Glomerular endothelial cell (primary cell): ENCODE results near the gene GGACT. TPM values are rescaled to one million over a fixed set of nuclear protein-coding genes. Genes with fewer than 3 reads are reported as not detected.

Source experiments
- DNase-seq: peaks from one replicate; pipeline ENCODE4 v3.0.0-alpha.2; 2011; ENCODE audit warnings: low read depth, low spot score; ENCODE audit errors: extremely low read depth
- total RNA-seq: library from RNA; depleted of rRNA; stranded (reverse); fragments of >200 nt; gene quantifications from 2 replicates; pipeline ENCODE4 v1.2.3, GENCODE V29; 2015

GGACT gene
- total RNA-seq, 1 donor from 2014 or later: 6.4 TPM

DNA sequence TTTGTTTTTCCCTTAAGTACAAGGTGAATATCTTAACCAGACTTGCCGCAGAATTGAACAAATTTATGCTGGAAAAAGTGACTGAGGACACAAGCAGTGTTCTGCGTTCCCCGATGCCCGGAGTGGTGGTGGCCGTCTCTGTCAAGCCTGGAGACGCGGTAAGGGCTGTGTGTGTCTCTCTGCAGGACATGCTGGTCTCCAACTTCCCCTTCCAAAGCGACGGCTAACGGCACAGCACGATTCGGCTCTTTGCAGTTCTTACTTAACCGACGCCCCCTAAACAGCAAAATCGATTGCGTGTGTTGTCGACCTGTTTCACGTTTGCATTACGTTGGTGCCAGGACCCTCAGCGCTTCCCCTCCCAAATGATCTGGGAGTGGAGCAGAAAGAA, 73.2 kb downstream of the GGACT start:
- no peak for DNase-seq

DNA sequence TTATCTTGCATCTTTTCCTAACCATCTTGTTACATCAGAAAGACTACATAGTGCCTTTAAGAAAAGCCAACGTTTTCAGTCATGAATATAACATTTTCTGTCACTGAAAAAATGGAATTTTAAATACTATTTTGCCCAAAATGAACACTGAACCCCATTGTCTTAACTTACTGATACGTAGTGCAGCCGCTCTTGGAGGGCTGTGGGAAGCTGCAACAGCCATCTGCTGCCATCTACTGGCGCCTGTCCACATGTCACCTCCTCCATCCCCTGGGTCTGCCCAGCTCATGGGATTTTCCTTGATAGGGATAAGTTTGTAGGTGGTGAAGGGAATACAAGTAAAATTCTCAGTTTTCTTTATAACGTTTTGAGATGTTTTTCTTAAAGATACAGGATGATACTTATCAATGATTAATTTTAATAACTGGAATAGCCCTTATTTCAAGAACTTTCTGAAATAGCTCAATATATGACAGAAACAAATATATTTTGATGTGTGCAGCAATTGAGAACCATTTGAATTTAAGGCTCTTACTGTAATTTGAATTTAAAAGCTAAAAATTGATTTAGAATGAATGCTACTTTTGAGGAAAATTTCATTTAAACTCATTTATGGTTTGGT, 73.7 kb downstream of the GGACT start:
- DNase-seq: no peak

DNA sequence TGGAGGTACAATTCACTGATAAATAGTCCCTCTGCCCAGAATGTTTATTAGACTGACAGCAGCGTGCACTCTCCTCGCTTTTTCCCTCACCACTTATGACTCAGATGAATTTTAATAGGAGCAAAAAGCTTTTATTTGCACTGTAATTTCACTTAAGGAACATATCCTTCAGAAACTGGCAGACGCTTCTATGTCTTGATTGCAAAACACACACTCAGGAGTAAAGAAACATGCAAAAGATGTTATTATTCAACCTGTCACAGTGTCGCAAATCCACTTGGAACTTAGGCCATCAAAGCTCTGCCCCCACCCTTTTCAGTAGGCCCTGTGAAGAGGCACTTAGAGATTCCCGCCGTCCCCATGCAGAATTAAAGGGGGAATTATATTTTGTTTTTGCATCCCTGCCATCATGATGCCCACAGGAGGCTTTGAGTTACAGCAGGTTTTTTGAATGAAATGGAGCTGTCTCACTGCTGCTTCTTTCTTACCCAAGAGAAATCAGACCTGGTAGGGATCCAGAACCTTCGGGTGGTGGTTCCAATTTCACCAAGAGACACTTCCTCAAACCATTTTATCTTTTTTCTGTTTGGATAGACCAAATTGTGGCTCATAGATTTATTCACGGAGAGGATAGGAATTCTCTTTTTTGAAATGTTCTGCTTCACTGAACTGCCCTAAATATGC, 74.5 kb downstream of the GGACT start:
- DNase-seq: no peak

DNA sequence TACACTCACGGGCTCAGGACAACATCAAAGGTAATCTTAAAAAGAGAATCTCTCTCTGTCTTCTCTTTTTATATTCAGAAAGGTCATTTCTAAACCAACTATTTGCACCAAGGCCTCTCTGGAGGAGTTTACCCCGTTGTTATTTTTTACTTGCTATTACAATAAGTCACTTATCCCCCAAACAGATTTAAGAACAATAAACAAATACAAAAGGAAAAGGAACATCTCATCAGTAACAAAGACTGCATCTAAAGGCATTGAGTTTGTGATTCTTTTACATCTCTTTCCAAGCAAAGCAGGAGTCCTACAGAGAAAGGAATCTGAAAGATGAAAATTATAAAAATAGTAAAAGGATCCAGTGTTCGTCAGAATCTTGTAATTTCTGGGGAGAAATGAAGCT, 75.4 kb downstream of the GGACT start:
- no peak for DNase-seq

DNA sequence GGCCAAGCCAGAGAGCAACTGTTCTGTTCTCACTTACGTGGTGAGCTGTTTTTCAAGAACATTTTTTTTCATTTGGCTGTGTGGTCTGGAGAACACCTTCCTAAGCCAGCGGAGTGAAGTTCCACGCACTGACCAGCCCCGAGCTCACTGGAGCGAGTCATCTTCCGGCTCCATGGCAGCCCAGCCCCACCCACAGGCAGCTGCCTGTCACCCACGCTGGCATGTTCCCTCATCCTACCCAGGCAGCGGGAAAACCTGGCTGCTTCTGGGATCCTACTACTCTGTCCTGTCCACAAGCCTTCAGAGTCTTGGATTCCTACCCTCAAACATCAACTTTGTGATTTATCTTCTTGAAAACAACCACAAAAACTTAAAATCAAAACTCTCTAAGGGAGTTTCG, 76.2 kb downstream of the GGACT start:
- no peak for DNase-seq

DNA sequence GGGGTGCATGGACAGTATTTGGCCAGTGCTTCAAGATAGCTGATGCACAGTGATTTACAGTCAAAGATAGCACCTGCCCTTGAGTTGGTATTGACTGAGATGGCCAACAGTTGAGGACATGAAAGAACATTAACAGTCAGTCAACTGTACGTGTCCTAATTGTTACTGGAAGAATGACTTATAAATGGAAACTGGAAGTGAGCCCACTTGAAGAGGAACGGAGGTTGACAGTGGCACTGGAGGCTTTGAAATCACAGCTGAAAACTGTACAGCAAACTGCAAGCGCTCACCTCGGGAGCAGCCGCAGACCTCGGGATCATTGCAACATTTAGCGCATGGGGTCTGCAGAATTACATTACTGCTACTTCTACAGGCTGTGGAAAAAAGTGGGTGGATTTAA, 77.1 kb downstream of the GGACT start:
- no peak for DNase-seq

DNA sequence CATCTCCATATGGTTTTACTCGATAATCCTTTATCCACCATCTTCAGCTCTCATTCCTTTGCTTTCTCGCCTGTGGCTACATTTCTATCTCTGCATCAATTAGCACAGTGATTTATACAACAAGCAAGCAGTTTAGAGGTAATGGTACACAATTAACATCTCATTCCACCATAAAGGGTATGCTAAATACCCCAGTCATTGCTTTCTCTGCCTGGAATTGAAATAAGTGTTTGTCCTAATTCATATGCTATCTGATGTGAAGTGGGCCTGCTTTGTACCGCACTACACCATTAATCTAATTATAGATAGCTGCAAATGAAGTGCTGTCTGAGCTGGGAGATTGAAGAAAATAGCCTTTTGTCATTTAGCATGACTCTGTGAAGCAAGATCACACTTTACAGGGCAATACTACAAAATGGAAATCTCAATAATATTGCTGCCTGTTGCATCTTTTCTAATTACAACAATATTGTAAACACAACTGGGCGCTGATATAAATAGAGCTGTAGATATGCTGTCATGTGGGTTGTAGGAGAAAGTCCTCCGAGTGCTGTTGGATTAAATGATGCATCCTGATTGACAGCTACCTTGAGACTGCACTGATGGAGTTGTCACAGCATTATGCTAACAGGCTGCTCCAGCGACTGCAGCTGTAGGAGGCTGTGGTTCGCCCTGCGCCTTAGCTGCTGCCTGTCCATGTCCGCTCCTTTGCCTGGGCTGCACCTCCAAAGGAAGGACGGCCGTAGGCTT, 78.2 kb downstream of the GGACT start:
- no peak for DNase-seq

DNA sequence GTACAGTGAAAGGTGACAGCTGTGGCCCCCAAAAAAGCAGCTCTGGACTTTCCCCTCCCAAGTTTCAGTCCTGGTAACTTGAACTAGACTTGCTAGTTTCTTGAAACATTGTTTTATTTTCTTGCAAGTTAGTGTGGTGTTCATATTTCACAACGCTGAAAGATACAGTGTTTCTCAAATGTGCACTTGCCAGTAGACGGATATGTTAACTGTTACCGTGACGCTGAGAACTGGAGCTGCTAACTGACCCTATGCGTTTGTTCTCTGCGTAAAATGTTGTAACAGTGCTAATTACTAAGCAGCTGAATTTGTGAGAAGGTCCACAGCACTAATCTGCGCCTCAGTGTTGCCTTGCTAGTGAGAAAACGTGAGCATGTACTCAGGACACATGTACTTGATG, 79.6 kb downstream of the GGACT start:
- no peak for DNase-seq

DNA sequence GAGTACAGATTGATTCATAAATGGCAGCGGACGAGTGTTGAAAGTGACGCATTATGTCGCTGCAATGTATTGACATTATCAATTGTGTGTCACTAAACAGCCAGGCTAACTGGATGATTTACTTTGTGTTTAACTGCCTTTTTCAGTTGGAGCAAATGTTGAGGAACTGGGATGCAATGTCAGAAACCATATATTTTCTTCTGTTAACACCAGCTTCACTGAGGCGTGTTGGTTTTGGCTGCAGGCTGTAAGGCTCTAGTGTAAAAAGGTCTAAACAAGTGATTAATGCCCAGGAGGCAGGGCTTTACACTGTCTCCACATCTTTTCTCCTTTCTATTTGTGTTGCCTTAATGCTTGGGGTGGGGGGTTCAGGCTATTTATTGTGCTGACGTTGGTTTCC, 80.1 kb downstream of the GGACT start:
- no peak for DNase-seq

DNA sequence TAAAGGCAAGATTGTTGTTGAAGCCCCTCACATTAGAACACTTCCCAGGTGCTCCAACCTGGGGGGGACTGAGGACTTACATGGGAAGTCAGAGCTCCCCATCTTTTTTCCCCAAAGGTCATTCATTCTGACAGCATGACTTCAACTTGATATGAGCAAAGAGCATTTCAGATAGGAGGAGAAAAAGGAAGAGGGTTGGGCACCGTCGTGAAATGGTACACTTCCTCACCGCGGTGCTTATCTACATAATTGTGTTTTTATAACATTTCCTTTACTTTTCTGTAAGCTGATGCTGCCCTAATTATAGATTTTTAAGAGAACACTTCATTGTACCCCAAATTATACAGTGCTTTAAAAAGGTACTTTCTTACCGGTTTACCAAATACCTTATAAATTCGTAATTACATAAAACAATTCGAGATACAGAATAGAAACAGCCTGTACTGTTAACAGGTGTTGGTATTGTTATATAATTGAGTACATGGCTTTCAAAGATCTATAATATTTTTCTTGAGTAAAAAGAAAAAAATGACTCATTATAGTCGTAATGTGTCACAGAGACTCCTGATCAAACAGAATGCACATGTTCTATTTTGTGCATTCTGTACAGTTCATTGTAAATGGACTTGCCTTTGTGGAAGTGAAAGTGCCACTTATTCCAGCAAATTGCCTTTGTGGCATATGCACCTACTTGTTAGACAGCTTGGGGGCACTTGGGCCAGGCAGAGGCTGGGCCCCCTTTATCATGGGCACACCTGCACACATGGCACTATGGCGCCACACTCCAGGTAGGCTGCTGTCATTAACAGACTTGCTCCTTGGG, 81.8 kb downstream of the GGACT start:
- no peak for DNase-seq

DNA sequence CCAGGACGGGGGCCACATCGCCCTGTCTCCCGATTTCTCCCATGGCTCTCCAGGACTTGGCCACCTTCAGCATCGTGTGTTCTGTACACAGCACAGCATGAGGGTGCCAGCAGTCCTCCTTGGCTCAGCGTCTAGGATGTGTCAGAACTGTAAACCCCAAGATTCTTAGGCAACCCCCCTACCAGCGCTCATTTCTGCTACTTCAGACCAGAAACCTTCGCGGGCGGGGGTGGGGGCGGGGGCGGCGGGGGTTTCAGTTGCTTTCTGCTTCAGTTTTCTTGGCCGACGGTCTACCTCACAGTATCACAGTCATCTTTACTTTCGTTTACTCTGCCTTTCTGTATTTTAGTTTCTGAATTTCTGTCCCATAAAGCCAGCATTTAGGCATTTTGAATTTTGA, 82.4 kb downstream of the GGACT start:
- no peak for DNase-seq

DNA sequence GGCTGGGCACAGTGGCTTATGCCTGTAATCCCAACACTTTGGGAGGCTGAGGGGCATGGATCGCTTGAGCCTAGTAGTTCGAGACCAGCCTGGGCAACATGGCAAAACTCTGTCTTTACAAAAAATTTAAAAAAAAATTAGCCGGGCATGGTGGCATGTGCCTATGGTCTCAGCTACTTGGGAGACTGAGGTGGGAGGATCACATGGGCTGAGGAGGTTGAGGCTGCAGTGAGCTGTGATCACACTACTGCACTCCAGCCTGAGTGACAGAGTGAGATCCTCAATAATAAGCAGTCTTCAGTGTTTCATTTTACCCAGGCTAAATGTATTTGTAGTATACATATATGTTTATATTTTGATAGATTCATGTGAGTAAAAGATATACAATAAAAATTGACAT, 85.0 kb downstream of the GGACT start:
- DNase-seq: no peak

DNA sequence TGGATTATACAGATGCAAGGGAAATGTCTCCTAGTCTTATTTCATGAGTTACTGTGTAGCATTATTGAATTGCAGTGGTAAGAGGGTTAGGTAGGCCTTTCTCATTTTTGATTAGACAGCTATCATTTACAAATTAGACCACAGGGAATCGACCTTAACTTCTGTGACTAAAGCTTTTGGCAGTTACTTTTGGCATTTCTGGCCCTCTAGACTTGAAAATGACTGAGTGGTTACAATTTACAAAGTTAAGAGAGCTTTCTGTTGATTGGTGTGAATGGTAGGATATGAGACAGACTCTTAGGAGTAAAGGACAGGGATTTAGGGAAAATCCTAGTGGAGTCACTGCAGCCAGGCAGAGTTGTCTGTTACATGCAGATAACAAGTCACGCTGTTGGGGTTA, 86.1 kb downstream of the GGACT start:
- no peak for DNase-seq

DNA sequence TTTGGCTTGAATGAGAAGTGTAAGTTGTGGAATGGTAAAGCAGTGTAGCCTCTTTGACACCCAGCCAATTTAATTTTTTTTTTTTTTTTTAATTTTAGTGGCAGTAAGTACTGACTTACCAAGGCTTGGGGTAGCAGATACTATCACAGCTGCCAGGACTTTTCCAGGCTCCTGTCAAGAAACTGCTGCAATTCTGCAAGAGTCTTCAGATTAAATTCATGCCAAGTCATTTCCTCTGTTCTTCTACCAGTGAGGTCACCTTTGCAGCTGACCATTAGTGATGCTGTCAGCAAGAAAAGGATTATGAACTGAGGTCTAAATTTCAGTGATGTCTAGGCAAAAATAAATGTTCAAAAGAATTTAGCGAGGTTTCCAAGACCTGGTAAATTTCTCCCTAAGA, 91.2 kb downstream of the GGACT start:
- DNase-seq: no peak

DNA sequence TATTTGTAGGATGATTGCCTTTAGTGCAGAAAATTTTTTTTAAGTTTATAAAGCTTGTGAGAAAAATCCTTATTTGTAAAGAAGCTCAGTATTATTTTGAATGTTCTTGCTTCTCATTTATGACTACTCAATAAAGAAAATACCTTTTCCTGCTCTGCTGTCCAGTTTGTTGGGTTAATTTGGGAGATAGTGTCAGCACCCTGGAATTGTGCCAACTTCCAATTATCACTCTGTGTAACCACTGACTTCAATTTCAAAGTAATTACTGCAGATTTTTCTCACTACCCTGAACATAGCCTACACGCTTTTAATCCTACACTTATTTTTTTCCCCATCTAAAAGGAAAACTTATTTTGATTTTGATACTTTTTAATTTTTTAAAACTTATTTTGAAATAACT, 93.1 kb downstream of the GGACT start:
- DNase-seq: no peak

DNA sequence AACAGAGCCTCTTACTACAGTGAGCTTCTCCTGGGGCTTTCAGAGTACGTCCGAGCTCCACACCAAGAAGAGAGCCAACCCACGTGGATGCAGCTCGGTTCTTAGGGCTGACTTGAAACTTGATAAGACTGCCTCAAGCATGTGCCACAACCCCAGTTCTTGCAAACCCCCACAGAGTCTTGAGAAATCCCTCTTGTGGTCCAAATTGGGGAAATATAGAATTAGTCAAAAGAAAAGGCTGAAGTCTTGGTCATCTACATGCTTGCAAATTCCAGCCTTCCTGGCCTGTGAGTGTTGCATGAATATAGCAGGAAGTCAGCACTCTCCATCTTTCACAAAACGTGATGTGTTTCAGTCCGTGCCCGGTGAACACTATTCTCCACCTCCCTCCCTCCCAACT, 95.2 kb downstream of the GGACT start:
- DNase-seq: no peak

DNA sequence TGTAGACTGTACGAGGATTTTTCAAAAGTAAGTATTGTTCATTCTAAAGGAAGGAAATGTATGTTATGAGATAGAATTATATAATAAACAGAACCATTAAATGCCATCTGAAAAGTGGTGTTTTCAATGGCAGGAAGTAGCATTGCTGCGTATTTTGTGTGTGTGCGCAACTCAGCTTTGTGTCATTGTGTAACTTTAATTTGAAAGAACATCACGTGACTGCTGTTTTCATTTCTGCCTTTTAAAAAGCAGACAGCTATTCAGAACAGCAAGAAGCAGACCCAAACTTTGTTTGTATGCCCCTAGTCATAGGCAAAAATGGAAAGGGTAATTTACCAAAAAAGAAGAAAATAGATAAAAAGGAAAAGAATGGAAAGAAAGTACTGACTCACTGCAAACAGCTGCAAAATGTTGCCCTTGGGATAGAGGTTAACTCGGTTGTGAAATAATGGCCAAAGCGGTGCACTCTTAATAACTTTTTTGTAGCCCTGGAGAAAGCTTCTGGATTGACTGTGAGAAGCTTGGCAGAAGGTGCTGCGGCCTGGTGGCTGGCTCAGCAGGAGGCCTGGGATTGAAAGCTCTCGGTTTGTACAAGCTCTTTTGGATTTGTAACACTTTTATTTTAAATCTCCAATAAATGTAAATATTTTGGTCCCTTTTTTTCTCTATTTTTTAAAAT, 97.3 kb downstream of the GGACT start:
- peak; percentile 39 for DNase-seq

DNA sequence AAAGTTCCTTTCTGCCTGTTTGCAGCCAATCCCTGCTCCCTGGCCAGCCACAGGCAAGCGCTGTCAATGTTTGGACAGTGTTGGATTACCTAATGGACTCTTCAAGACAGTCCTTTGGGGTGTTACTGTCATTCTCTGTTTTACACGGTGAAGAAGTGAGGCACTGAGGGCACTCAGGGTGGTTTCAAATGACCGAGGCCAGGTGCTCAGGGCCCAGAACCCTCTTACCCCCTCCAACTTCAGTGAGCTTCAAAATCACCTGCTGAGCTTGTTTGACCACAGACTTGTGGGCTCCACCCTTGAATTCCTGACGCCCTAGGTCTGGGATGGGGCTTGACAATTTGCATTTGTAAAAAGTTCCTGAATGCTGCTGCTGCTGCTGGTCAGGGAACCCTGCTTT, 97.9 kb downstream of the GGACT start:
- no peak for DNase-seq

DNA sequence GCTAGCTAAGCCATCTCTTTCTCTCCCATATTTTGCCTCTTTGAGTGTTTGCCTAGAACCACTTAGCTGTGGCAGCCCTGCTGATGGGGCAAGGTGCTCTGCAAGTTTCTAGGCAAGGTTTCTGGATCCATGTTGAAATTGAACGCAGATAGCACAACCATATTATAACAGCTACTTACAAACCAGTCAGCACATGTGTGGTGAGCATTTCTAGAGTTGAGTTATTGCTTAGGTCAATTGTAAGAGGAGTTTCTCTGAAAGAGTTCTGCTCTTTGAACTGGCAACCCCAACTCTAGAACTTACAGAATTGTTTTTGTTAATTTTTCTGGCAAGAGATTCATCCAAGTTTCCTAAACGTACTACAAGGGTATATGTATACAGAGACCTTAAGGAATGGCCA, 103.3 kb downstream of the GGACT start:
- DNase-seq: no peak

DNA sequence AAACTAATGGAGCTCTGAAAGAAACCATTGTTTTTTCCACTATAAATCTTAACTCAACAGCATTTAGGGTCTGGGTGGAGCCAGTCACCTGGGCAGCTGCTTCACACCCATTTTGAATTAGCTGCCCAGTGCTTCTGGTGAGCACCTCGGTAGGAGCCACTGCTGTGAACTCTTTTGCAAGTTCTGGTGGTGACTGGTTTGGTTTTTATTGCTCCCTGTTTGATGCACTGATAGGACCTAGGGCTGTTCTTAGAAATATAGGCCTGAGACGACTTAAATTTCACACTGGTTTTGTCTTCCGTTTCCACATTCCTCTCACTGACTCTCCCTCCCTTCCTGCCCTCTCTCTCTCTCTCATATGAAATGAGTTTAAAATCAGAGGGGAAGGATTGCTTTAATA, 103.9 kb downstream of the GGACT start:
- no peak for DNase-seq

DNA sequence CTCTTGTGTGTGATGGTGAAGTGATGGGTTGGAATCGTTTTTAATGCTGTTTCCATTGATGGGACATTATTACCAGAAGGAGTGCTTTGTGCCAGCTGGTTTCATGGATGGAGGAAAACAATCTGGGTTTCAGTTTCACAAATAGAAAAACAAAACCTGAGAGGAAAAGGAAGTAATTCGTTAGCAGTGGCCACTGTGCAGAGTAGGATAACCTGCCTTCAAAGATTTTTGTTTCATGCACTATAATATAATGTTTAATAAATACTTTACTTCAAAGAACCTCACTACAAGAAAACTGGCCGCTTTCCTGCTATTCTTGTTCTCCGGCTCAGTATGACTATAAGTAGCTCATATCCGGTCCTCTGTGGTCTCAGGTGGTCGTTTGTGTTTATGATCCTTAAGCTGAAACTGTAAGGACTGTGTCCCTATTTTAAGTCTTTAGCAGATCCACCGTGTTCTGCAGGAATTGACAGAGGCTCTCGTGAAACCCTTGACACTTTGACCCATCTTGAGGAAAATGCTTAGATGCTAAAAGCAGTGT, 104.7 kb downstream of the GGACT start:
- DNase-seq: no peak
